SK-N-MC (cell line): ENCODE results near the gene RSU1.

Source experiments
- DNase-seq: peaks from one replicate; pipeline ENCODE4 v3.0.0-alpha.2; 2011; ENCODE audit warnings: low read depth, low spot score
- H3K27ac ChIP-seq: fragments of 200-600 bp; sonication (generic); 2 replicates; pipeline ENCODE4 v1.5.1; 2016; ENCODE audit warnings: mixed run types
- H3K36me3 ChIP-seq: fragments of 200-600 bp; sonication (generic); 2 replicates; pipeline ENCODE4 v1.6.1; 2017; ENCODE audit warnings: antibody characterized with exemption, low read length, mixed read lengths; ENCODE audit not compliant: insufficient read depth
- H3K4me3 ChIP-seq: fragments of 200-600 bp; sonication (generic); 2 replicates; pipeline ENCODE4 v1.5.1; 2016
- H3K9ac ChIP-seq: fragments of 200-600 bp; sonication (generic); 2 replicates; pipeline ENCODE4 v1.8.0; 2017; ENCODE audit warnings: mixed run types, mixed read lengths; ENCODE audit not compliant: insufficient read length
- H3K9me3 ChIP-seq: fragments of 200-600 bp; sonication (generic); 2 replicates; pipeline ENCODE4 v1.6.1; 2017; ENCODE audit warnings: low read depth, mild to moderate bottlenecking, antibody characterized with exemption, low read length, moderate library complexity, mixed read lengths
- EZH2 ChIP-seq: fragments of 200-600 bp; sonication (generic); IDR thresholded peaks from one replicate; pipeline ENCODE4 v1.6.1; 2017; ENCODE audit warnings: antibody characterized with exemption
- FOXP2 ChIP-seq: optimal IDR thresholded peaks from 2 replicates; pipeline ENCODE3; 2011; ENCODE audit warnings: mild to moderate bottlenecking, moderate library complexity; ENCODE audit not compliant: insufficient read depth; ENCODE audit errors: extremely low read length, control extremely low read depth
- POLR2AphosphoS5 ChIP-seq: IDR thresholded peaks from 2 replicates; pipeline ENCODE4 v1.6.1; 2012; ENCODE audit warnings: mild to moderate bottlenecking, low read depth, low read length, borderline replicate concordance

Gene RSU1

GRCh38 chr10:16795410-16796073, 21.7 kb downstream of the RSU1 start:
- Histone ChIP-seq H3K27ac (no peak overlapping the region), H3K9ac (no peak overlapping the region), H3K4me3 (no peak overlapping the region), H3K9me3 (no peaks in the 10 kb centered on the region), H3K36me3 (no peaks in the 10 kb centered on the region)
- TF ChIP-seq EZH2, result no peak
- TF ChIP-seq FOXP2, result no peak
- TF ChIP-seq POLR2AphosphoS5, result no peak
- DNase-seq, result no peak

GRCh38 chr10:16794005-16794404, 23.2 kb downstream of the RSU1 start:
- DNase-seq, result no peak
- Histone ChIP-seq H3K36me3 (no peaks in the 10 kb centered on the region), H3K4me3 (no peak overlapping the region), H3K9ac (no peak overlapping the region), H3K27ac (no peak overlapping the region), H3K9me3 (no peaks in the 10 kb centered on the region)
- TF ChIP-seq POLR2AphosphoS5, result no peak
- TF ChIP-seq FOXP2, result no peak
- TF ChIP-seq EZH2, result no peak

DNA sequence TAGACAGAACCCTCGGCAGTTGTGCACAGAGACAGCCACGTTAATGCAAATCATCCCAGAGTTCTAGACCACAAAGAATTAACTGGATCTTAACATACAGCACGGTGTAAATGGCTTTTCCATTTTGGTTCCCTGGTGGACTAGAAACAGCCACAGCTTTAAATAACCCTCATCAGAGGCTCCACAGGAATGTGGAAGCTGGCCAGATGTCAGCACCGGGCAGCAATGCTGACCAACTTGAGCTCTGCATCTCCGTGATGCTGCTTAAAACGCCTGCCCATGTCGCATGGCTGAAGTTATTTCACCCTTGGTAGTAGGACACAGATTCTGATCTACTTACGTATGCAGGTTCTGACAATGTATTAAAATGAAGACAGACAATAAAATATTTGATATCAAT, 24.5 kb downstream of the RSU1 start:
- Histone ChIP-seq H3K36me3 (no peaks in the 10 kb centered on the region), H3K9ac (no peak overlapping the region), H3K4me3 (no peak overlapping the region), H3K27ac (no peak overlapping the region), H3K9me3 (no peaks in the 10 kb centered on the region)
- no peak for DNase-seq
- TF ChIP-seq FOXP2 (no peak), POLR2AphosphoS5 (no peak), EZH2 (no peak)

GRCh38 chr10:16789765-16790164, 27.5 kb downstream of the RSU1 start:
- no peak for TF ChIP-seq POLR2AphosphoS5
- no peak for TF ChIP-seq FOXP2
- TF ChIP-seq EZH2, result no peak
- no peak overlapping the region for H3K27ac ChIP-seq
- DNase-seq, result no peak
- no peaks in the 10 kb centered on the region for H3K36me3 ChIP-seq
- no peak overlapping the region for H3K4me3 ChIP-seq
- no peak overlapping the region for H3K9ac ChIP-seq
- H3K9me3 ChIP-seq, result no peaks in the 10 kb centered on the region

GRCh38 chr10:16789261-16789660, 28.0 kb downstream of the RSU1 start:
- TF ChIP-seq FOXP2 (no peak), EZH2 (no peak), POLR2AphosphoS5 (no peak)
- no peaks in the 10 kb centered on the region for H3K9me3 ChIP-seq
- H3K4me3 ChIP-seq, result no peak overlapping the region
- H3K27ac ChIP-seq, result no peak overlapping the region
- H3K9ac ChIP-seq, result no peak overlapping the region
- DNase-seq, result no peak
- H3K36me3 ChIP-seq, result no peaks in the 10 kb centered on the region

DNA sequence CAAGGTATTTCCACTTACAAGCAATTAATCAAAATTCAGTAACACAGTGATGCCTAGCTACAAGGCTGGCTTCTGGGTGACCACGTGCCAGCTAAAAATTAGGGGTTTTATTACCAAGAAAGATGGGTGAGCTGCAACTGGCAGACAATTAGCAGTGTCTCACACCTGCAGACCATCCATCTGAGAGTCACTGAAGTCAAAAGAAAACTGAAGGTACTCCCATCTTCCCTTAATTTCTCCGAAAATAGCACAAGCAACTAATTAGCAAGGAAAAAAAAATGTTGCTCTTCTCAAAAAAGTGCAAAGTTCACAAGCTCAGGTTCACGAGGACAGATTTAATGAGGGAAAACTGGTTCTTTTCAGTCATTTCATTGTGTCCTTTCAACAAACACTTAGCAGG, 28.4 kb downstream of the RSU1 start:
- Histone ChIP-seq H3K4me3 (no peak overlapping the region), H3K27ac (no peak overlapping the region), H3K9me3 (no peaks in the 10 kb centered on the region), H3K36me3 (no peaks in the 10 kb centered on the region), H3K9ac (no peak overlapping the region)
- DNase-seq, result no peak
- TF ChIP-seq EZH2 (no peak), FOXP2 (no peak), POLR2AphosphoS5 (no peak)

- no peaks in the 10 kb centered on the region for H3K36me3 ChIP-seq
- H3K27ac ChIP-seq, result no peak overlapping the region
- no peak overlapping the region for H3K4me3 ChIP-seq
- DNase-seq, result no peak
- no peak for TF ChIP-seq EZH2
- no peak overlapping the region for H3K9ac ChIP-seq
- H3K9me3 ChIP-seq, result no peaks in the 10 kb centered on the region
Observed at GRCh38 chr10:16788125-16788524, 29.1 kb downstream of the RSU1 start.

- H3K9ac ChIP-seq, result no peak overlapping the region
- H3K9me3 ChIP-seq, result no peaks in the 10 kb centered on the region
- no peak overlapping the region for H3K27ac ChIP-seq
- H3K4me3 ChIP-seq, result no peak overlapping the region
- TF ChIP-seq POLR2AphosphoS5 (no peak), EZH2 (no peak), FOXP2 (no peak)
- DNase-seq, result no peak
- no peaks in the 10 kb centered on the region for H3K36me3 ChIP-seq
Observed at GRCh38 chr10:16787361-16787791, 29.8 kb downstream of the RSU1 start.

- TF ChIP-seq POLR2AphosphoS5, result no peak
- no peak for TF ChIP-seq FOXP2
- TF ChIP-seq EZH2, result no peak
- Histone ChIP-seq H3K4me3 (no peak overlapping the region), H3K27ac (no peak overlapping the region), H3K36me3 (no peaks in the 10 kb centered on the region), H3K9me3 (no peaks in the 10 kb centered on the region), H3K9ac (no peak overlapping the region)
- no peak for DNase-seq
Observed at GRCh38 chr10:16780338-16780880, 36.8 kb downstream of the RSU1 start.
